WTC11 (cell line): Measurements from ENCODE around the gene TNFRSF13B. TPM values are rescaled to one million over a fixed set of nuclear protein-coding genes. Genes with fewer than 3 reads are reported as not detected.

Experiments
- ATAC-seq: fragments of 200-7000 bp; cut with Tn5 transposase; 2 replicates; pipeline ENCODE4 v1.10.0; 2021; ENCODE audit warnings: mild to moderate bottlenecking, moderate library complexity
- CTCF ChIA-PET: fragments of 300-600 bp; sonication (Branson Sonifier 250); formaldehyde crosslinking; loops from one replicate; lab custom pipeline; 2021; ENCODE audit warnings: antibody characterized with exemption; lab: Charles Lee
- POLR2A ChIA-PET: fragments of 350-600 bp; sonication (Branson Sonifier 250); formaldehyde crosslinking; loops from one replicate; lab custom pipeline; 2021; ENCODE audit warnings: antibody characterized with exemption; lab: Charles Lee
- DNase-seq: peaks from one replicate; pipeline ENCODE4 v3.0.0; 2021; ENCODE audit warnings: low spot score
- H3K27ac Mint-ChIP-seq: 2 replicates; pipeline ENCODE4 v1.8.0; 2021; ENCODE audit warnings: mixed read lengths
- H3K27me3 Mint-ChIP-seq: 2 replicates; pipeline ENCODE4 v1.8.0; 2021; ENCODE audit warnings: low read depth, mild to moderate bottlenecking, moderate library complexity, mixed read lengths
- H3K36me3 Mint-ChIP-seq: 2 replicates; pipeline ENCODE4 v1.8.0; 2021; ENCODE audit warnings: mixed read lengths
- H3K4me1 Mint-ChIP-seq: 2 replicates; pipeline ENCODE4 v1.8.0; 2022; ENCODE audit warnings: mixed read lengths
- H3K4me3 Mint-ChIP-seq: 2 replicates; pipeline ENCODE4 v1.8.0; 2021; ENCODE audit warnings: mild to moderate bottlenecking, moderate library complexity, mixed read lengths
- H3K9me3 Mint-ChIP-seq: 2 replicates; pipeline ENCODE4 v1.8.0; 2021; ENCODE audit warnings: mixed read lengths
- ELF4 ChIP-seq: sonication (generic); formaldehyde crosslinking; IDR thresholded peaks from 2 replicates; pipeline ENCODE4 v1.8.1; 2022; ENCODE audit warnings: low read depth, mild to moderate bottlenecking, moderate library complexity, missing genetic modification reagents
- EMX1 ChIP-seq: fragments of 250-450 bp; sonication (Bioruptor Pico); IDR thresholded peaks from 2 replicates; pipeline ENCODE4 v1.8.0; 2021; ENCODE audit warnings: mild to moderate bottlenecking
- MXD4 ChIP-seq: fragments of 250-450 bp; sonication (Bioruptor Pico); IDR thresholded peaks from 2 replicates; pipeline ENCODE4 v1.8.0; 2021; ENCODE audit warnings: mild to moderate bottlenecking, moderate library complexity, borderline replicate concordance
- NR1H2 ChIP-seq: sonication (generic); formaldehyde crosslinking; IDR thresholded peaks from 2 replicates; pipeline ENCODE4 v1.9.0; 2021; ENCODE audit warnings: mild to moderate bottlenecking, moderate library complexity, missing genetic modification reagents
- RORB ChIP-seq: fragments of 250-450 bp; sonication (Bioruptor Pico); IDR thresholded peaks from 2 replicates; pipeline ENCODE4 v1.9.0; 2021; ENCODE audit warnings: mild to moderate bottlenecking
- SMAD3 ChIP-seq: sonication (generic); formaldehyde crosslinking; IDR thresholded peaks from 2 replicates; pipeline ENCODE4 v1.8.0; 2022; ENCODE audit warnings: missing genetic modification reagents, mild to moderate bottlenecking, borderline replicate concordance
- ZNF263 ChIP-seq: sonication (generic); formaldehyde crosslinking; IDR thresholded peaks from 2 replicates; pipeline ENCODE4 v1.8.1; 2022; ENCODE audit warnings: low read depth, mild to moderate bottlenecking, moderate library complexity, missing genetic modification reagents
- total RNA-seq: library from RNA; stranded (reverse); gene quantifications from 3 replicates; pipeline ENCODE4 v1.2.3, GENCODE V29; 2021
- TF ChIP-seq, protein P1 (sequence below): fragments of 250-450 bp; sonication (Bioruptor Pico); IDR thresholded peaks from 2 replicates; pipeline ENCODE4 v1.9.0; 2021; ENCODE audit warnings: moderate library complexity, mild to moderate bottlenecking, inconsistent platforms, borderline replicate concordance
- TF ChIP-seq, protein P2 (sequence below): fragments of 250-450 bp; sonication (Bioruptor Pico); IDR thresholded peaks from 2 replicates; pipeline ENCODE4 v2.1.2; 2022; ENCODE audit warnings: mild to moderate bottlenecking, moderate library complexity
- TF ChIP-seq, protein P3 (sequence below): sonication (generic); formaldehyde crosslinking; IDR thresholded peaks from 2 replicates; pipeline ENCODE4 v1.8.0; 2022; ENCODE audit warnings: mild to moderate bottlenecking, missing genetic modification reagents
- TF ChIP-seq, protein P4 (sequence below): sonication (generic); formaldehyde crosslinking; IDR thresholded peaks from 2 replicates; pipeline ENCODE4 v1.8.1; 2023; ENCODE audit warnings: mild to moderate bottlenecking, moderate library complexity, missing genetic modification reagents
- TF ChIP-seq, protein P5 (sequence below): sonication (generic); formaldehyde crosslinking; IDR thresholded peaks from 2 replicates; pipeline ENCODE4 v1.8.0; 2023; ENCODE audit warnings: mild to moderate bottlenecking, missing genetic modification reagents
- TF ChIP-seq, protein P6 (sequence below): sonication (generic); formaldehyde crosslinking; IDR thresholded peaks from 2 replicates; pipeline ENCODE4 v1.8.1; 2023; ENCODE audit warnings: mild to moderate bottlenecking, missing genetic modification reagents, moderate library complexity
- TF ChIP-seq, protein P7 (sequence below): sonication (generic); formaldehyde crosslinking; IDR thresholded peaks from 2 replicates; pipeline ENCODE4 v1.8.1; 2022; ENCODE audit warnings: low read depth, mild to moderate bottlenecking, moderate library complexity, missing genetic modification reagents, borderline replicate concordance
- TF ChIP-seq, protein P8 (sequence below): fragments of 250-450 bp; sonication (Bioruptor Pico); IDR thresholded peaks from 2 replicates; pipeline ENCODE4 v1.8.0; 2021; ENCODE audit warnings: mild to moderate bottlenecking

Gene TNFRSF13B
- total RNA-seq, 1 experiment from 2014 or later = not detected

DNA sequence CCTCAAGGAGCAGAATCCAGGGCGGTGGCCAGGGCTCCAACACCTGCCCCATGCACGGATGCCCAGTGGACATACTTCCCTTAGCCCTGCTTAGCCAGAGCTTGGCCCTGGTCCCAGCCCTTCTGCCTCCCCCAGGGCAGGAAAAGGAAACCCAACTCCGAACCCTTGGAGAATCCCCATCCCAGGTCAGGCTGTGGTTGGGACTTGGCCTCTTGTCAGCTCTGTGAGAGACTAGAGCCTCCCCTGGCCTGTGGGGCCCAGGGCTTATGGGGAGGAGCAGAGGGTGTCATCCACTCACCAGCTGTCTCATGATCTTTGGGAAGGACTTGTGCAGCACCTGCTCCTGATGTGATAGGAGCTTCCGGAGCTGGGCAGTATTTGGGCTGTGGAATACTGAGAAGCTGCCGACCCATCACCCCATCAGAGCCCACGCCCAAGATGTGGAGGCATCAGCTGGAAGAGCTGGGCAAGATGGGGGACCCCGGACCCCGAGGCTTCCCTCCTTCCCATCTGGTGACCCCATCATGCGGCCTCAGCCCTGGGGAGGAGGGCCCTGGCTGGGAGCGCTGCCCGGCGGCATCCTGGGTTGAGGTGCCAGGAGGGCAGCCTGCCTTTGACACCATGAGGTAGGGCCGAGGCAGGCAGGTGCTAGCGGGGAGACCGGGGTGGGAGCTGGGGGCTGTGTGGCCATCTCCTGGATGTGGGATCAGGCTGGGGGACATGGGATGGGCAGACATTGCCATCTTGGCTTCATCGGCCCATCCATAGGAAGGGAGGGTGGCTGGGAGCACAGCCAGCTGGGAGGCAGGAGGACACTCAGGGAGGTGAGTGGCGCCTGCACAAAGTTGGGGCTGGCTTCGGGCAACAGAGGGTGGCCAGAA, 45.1 kb downstream of the TNFRSF13B start:
- H3K9me3 Mint-ChIP-seq = no peaks in the 10 kb centered on the region
- H3K27me3 Mint-ChIP-seq = no peaks in the 10 kb centered on the region
- ATAC-seq (no peak), DNase-seq (peak; percentile 8)
- TF ChIP-seq, protein P1, sequence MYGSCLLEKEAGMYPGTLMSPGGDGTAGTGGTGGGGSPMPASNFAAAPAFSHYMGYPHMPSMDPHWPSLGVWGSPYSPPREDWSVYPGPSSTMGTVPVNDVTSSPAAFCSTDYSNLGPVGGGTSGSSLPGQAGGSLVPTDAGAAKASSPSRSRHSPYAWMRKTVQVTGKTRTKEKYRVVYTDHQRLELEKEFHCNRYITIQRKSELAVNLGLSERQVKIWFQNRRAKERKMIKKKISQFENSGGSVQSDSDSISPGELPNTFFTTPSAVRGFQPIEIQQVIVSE (CRISPR knock-in tag) = no peak
- TF ChIP-seq, protein P2, sequence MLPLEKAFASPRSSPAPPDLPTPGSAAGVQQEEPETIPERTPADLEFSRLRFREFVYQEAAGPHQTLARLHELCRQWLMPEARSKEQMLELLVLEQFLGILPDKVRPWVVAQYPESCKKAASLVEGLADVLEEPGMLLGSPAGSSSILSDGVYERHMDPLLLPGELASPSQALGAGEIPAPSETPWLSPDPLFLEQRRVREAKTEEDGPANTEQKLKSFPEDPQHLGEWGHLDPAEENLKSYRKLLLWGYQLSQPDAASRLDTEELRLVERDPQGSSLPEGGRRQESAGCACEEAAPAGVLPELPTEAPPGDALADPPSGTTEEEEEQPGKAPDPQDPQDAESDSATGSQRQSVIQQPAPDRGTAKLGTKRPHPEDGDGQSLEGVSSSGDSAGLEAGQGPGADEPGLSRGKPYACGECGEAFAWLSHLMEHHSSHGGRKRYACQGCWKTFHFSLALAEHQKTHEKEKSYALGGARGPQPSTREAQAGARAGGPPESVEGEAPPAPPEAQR (CRISPR knock-in tag) = no peak
- TF ChIP-seq, protein P3, sequence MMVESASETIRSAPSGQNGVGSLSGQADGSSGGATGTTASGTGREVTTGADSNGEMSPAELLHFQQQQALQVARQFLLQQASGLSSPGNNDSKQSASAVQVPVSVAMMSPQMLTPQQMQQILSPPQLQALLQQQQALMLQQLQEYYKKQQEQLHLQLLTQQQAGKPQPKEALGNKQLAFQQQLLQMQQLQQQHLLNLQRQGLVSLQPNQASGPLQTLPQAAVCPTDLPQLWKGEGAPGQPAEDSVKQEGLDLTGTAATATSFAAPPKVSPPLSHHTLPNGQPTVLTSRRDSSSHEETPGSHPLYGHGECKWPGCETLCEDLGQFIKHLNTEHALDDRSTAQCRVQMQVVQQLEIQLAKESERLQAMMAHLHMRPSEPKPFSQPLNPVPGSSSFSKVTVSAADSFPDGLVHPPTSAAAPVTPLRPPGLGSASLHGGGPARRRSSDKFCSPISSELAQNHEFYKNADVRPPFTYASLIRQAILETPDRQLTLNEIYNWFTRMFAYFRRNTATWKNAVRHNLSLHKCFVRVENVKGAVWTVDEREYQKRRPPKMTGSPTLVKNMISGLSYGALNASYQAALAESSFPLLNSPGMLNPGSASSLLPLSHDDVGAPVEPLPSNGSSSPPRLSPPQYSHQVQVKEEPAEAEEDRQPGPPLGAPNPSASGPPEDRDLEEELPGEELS = no peak
- TF ChIP-seq, protein P4, sequence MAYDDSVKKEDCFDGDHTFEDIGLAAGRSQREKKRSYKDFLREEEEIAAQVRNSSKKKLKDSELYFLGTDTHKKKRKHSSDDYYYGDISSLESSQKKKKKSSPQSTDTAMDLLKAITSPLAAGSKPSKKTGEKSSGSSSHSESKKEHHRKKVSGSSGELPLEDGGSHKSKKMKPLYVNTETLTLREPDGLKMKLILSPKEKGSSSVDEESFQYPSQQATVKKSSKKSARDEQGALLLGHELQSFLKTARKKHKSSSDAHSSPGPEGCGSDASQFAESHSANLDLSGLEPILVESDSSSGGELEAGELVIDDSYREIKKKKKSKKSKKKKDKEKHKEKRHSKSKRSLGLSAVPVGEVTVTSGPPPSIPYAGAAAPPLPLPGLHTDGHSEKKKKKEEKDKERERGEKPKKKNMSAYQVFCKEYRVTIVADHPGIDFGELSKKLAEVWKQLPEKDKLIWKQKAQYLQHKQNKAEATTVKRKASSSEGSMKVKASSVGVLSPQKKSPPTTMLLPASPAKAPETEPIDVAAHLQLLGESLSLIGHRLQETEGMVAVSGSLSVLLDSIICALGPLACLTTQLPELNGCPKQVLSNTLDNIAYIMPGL (CRISPR knock-in tag) = no peak
- TF ChIP-seq MXD4 (no peak), EMX1 (CRISPR knock-in tag) (no peak), RORB (CRISPR knock-in tag) (no peak), ZNF263 (no peak), ELF4 (CRISPR knock-in tag) (no peak)
- TF ChIP-seq, protein P5, sequence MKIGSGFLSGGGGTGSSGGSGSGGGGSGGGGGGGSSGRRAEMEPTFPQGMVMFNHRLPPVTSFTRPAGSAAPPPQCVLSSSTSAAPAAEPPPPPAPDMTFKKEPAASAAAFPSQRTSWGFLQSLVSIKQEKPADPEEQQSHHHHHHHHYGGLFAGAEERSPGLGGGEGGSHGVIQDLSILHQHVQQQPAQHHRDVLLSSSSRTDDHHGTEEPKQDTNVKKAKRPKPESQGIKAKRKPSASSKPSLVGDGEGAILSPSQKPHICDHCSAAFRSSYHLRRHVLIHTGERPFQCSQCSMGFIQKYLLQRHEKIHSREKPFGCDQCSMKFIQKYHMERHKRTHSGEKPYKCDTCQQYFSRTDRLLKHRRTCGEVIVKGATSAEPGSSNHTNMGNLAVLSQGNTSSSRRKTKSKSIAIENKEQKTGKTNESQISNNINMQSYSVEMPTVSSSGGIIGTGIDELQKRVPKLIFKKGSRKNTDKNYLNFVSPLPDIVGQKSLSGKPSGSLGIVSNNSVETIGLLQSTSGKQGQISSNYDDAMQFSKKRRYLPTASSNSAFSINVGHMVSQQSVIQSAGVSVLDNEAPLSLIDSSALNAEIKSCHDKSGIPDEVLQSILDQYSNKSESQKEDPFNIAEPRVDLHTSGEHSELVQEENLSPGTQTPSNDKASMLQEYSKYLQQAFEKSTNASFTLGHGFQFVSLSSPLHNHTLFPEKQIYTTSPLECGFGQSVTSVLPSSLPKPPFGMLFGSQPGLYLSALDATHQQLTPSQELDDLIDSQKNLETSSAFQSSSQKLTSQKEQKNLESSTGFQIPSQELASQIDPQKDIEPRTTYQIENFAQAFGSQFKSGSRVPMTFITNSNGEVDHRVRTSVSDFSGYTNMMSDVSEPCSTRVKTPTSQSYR (CRISPR knock-in tag) = no peak
- TF ChIP-seq, protein P6, sequence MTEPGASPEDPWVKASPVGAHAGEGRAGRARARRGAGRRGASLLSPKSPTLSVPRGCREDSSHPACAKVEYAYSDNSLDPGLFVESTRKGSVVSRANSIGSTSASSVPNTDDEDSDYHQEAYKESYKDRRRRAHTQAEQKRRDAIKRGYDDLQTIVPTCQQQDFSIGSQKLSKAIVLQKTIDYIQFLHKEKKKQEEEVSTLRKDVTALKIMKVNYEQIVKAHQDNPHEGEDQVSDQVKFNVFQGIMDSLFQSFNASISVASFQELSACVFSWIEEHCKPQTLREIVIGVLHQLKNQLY (CRISPR knock-in tag) = no peak
- ChIA-PET CTCF (interaction anchor here (0.7 kb wide), 1 partner anchor 65 kb away, joined by 4 read pairs; no protein-coding TSS in a partner anchor), POLR2A (no interaction called here)
- H3K4me3 Mint-ChIP-seq = no peak overlapping the region
- H3K27ac Mint-ChIP-seq = no peak overlapping the region
- no peaks in the 10 kb centered on the region for H3K4me1 Mint-ChIP-seq
- no peaks in the 10 kb centered on the region for H3K36me3 Mint-ChIP-seq

DNA sequence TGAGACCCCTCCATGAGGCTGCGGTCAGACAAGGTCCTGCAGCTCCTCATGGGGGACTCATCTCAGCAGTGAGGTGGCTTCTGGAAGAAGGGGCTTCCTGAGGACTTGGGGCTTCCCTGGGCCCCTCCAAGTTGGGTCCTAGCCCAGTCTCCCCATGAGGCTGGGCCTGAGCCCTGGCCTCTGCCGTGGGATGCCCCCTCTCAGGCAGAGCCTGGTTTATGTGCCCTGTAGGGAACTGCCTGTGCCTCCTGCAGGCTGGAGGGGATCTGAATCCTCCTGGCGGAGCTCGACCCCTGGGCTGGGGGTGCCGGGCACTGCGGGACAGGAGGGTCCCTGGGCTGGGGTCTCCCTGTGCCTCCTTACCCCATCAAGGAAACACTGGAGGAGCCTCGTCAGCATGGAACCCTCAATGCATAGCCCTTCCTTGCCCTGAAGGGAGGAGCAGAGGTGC, 45.8 kb downstream of the TNFRSF13B start:
- no peak overlapping the region for H3K4me3 Mint-ChIP-seq
- no peak for ATAC-seq
- TF ChIP-seq, protein P7, sequence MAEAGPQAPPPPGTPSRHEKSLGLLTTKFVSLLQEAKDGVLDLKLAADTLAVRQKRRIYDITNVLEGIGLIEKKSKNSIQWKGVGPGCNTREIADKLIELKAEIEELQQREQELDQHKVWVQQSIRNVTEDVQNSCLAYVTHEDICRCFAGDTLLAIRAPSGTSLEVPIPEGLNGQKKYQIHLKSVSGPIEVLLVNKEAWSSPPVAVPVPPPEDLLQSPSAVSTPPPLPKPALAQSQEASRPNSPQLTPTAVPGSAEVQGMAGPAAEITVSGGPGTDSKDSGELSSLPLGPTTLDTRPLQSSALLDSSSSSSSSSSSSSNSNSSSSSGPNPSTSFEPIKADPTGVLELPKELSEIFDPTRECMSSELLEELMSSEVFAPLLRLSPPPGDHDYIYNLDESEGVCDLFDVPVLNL = no peak
- TF ChIP-seq SMAD3 (CRISPR knock-in tag) (no peak), NR1H2 (CRISPR knock-in tag) (no peak)
- TF ChIP-seq, protein P8, sequence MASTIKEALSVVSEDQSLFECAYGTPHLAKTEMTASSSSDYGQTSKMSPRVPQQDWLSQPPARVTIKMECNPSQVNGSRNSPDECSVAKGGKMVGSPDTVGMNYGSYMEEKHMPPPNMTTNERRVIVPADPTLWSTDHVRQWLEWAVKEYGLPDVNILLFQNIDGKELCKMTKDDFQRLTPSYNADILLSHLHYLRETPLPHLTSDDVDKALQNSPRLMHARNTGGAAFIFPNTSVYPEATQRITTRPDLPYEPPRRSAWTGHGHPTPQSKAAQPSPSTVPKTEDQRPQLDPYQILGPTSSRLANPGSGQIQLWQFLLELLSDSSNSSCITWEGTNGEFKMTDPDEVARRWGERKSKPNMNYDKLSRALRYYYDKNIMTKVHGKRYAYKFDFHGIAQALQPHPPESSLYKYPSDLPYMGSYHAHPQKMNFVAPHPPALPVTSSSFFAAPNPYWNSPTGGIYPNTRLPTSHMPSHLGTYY = no peak
- TF ChIP-seq, all 79 proteins: peak for 0
- ChIA-PET CTCF (interaction anchor here (0.7 kb wide), 1 partner anchor 66 kb away, joined by 4 read pairs; no protein-coding TSS in a partner anchor), POLR2A (no interaction called here)
- no peak overlapping the region for H3K27ac Mint-ChIP-seq
- H3K4me1 Mint-ChIP-seq = no peaks in the 10 kb centered on the region
- H3K27me3 Mint-ChIP-seq = no peaks in the 10 kb centered on the region
- H3K36me3 Mint-ChIP-seq = no peaks in the 10 kb centered on the region
- DNase-seq = peak; percentile 4
- H3K9me3 Mint-ChIP-seq = no peaks in the 10 kb centered on the region
